Thyroid gland (tissue), 4 donors: ENCODE results near the gene SART1. TPM values are rescaled to one million over a fixed set of nuclear protein-coding genes. Genes with fewer than 3 reads are reported as not detected.
"Not testable (repeated sequence)": the region's sequence is repeated elsewhere in the genome, so short reads cannot be mapped to it uniquely, and the experiment has no call there.

Source experiments
- DNase-seq, 2 donors: peaks; one replicate each; pipeline ENCODE4 v3.0.0-alpha.2; 2019
- H3K27ac ChIP-seq, 3 donors: fragments of 200-600 bp; sonication (generic); 1 replicate in 2 of 3; 2 replicates in 1 of 3; pipeline ENCODE4 v1.5.1; 2016 to 2019; ENCODE audit warnings: mild to moderate bottlenecking in 1 of 3, moderate library complexity in 1 of 3
- H3K27me3 ChIP-seq: fragments of 200-600 bp; sonication (generic); one replicate; pipeline ENCODE4 v1.5.1; 2019
- H3K36me3 ChIP-seq, 2 donors: fragments of 200-600 bp; sonication (generic); one replicate each; pipeline ENCODE4 v1.5.1; 2016 to 2019
- H3K4me1 ChIP-seq, 2 donors: fragments of 200-600 bp; sonication (generic); one replicate each; pipeline ENCODE4 v1.5.1; 2017 to 2019
- H3K4me3 ChIP-seq, 3 donors: fragments of 200-600 bp; sonication (generic); replicated peaks in 1 of 3; 1 replicate in 2 of 3; 2 replicates in 1 of 3; pipeline ENCODE4 v1.5.1; 2016; ENCODE audit warnings: mild to moderate bottlenecking in 1 of 3
- H3K9me3 ChIP-seq: fragments of 200-600 bp; sonication (generic); one replicate; pipeline ENCODE4 v1.5.1; 2017
- CTCF ChIP-seq, 6 experiments: fragments of 200-600 bp in 3 of 6; fragments of 450-650 bp in 3 of 6; sonication (generic) in 3 of 6; IDR thresholded peaks; one replicate each; pipeline ENCODE4 v1.5.1; 2016 to 2019; ENCODE audit warnings: antibody characterized with exemption in 6 of 6, mild to moderate bottlenecking in 2 of 6, inconsistent platforms in 1 of 6, moderate library complexity in 1 of 6
- POLR2A ChIP-seq, 2 donors: fragments of 450-650 bp; IDR thresholded peaks; one replicate each; pipeline ENCODE4 v1.6.1; 2017; ENCODE audit warnings: antibody characterized with exemption in 2 of 2, mild to moderate bottlenecking in 2 of 2, moderate library complexity in 1 of 2
- WGBS, 2 donors: methylation state at CpG; one replicate each; pipeline ENCODE4 v1.1.5; 2017; 5-methylcytosine and 5-hydroxymethylcytosine counted together
- intact Hi-C: fragments of 100-400 bp; cut with DNase I; formaldehyde crosslinking; loops from one replicate; pipeline ENCODE4 v1.15.1; 2023
- total RNA-seq, 4 donors: library from RNA; depleted of rRNA; stranded (reverse); fragments of >200 nt; gene quantifications; one replicate each; pipeline ENCODE4 v1.2.3, GENCODE V29; 2016

SART1 gene
- total RNA-seq, 4 donors from 2014 or later = 22.2 to 46.1 (median 24.2) TPM

- intact Hi-C loops = no loop called here
- 20 to 27% methylated on average over 34 to 39 of the region's 46 CpGs for WGBS, 2 donors
- H3K36me3 ChIP-seq = no peaks in the 10 kb centered on the region
- peaks cover 0 to 9% of the 10 kb centered on the region in 2 donors for H3K4me1 ChIP-seq
- no peaks in the 10 kb centered on the region for H3K27me3 ChIP-seq
- no peak overlapping the region for H3K27ac ChIP-seq
- TF ChIP-seq POLR2A (IDR thresholded peaks at IDR 0.05) = no peak
- peak; percentile 84 to 99 (median 96) for TF ChIP-seq CTCF (IDR thresholded peaks at IDR 0.05)
- no peaks in the 10 kb centered on the region for H3K9me3 ChIP-seq
- peak; percentile 69 to 75 for DNase-seq
- H3K4me3 ChIP-seq = no peak overlapping the region
Observed at GRCh38 chr11:66022401-66023185, 61.1 kb downstream of the SART1 start.

- DNase-seq, H3K36me3 ChIP-seq, intact Hi-C loops, H3K27me3 ChIP-seq, H3K9me3 ChIP-seq, H3K4me1 ChIP-seq, H3K4me3 ChIP-seq, H3K27ac ChIP-seq: not testable (repeated sequence)
- 60 to 73% methylated on average over 5 of the region's 5 CpGs for WGBS, 2 donors
Observed at GRCh38 chr11:66023186-66023440, 61.6 kb downstream of the SART1 start.

GRCh38 chr11:66026017-66026529, 64.5 kb downstream of the SART1 start, which contains the start of gene CATSPER1:
Gene CATSPER1, minus strand, starts transcription at chr11:66026479. Its CDS starts 100 bp downstream, at chr11:66026379.
- no peaks in the 10 kb centered on the region for H3K36me3 ChIP-seq
- H3K4me3 ChIP-seq = no peak within 1 kb of the TSS
- 90 to 93% methylated on average over 18 of the region's 18 CpGs for WGBS, 2 donors
- TF ChIP-seq POLR2A (IDR thresholded peaks at IDR 0.05) = no peak
- TF ChIP-seq CTCF (IDR thresholded peaks at IDR 0.05) = no peak
- no peaks in the 10 kb centered on the region for H3K27me3 ChIP-seq
- intact Hi-C loops = no loop called here
- no peak within 1 kb of the TSS for H3K27ac ChIP-seq
- DNase-seq = no peak
- no peaks in the 10 kb centered on the region for H3K9me3 ChIP-seq
- peaks cover 0 to 9% of the 10 kb centered on the region in 2 donors for H3K4me1 ChIP-seq

Other genes with a start within 250 kb of the SART1 start
- 100 to 1,000 TPM in 1 of 4 donors, 10 to 100 TPM in 3; 78.5 to 114 (median 81.1) TPM for gene KAT5, start 249.5 kb upstream of the SART1 start, total RNA-seq
- 100 to 1,000 TPM in 3 of 4 donors, 10 to 100 TPM in 1; 48.8 to 135 (median 118) TPM for gene RNASEH2C, start 240.9 kb upstream of the SART1 start, total RNA-seq
- 10 to 100 TPM; 21.8 to 43.2 (median 25.3) TPM for gene AP5B1, start 180.8 kb upstream of the SART1 start, total RNA-seq
- 1 to 10 TPM; 1.1 to 6.6 (median 5.2) TPM for gene OVOL1, start 174.7 kb upstream of the SART1 start, total RNA-seq
- under 1 TPM in 1 of 4 donors, not detected in 3; 0.45 TPM for gene SNX32, start 127.8 kb upstream of the SART1 start, total RNA-seq
- 100 to 1,000 TPM; 330 to 581 (median 494) TPM for gene CFL1, start 103.6 kb upstream of the SART1 start, total RNA-seq
- gene MUS81, start 101.3 kb upstream of the SART1 start, total RNA-seq = 10 to 100 TPM; 31.8 to 61.9 (median 42.5) TPM
- gene EFEMP2, start 88.9 kb upstream of the SART1 start, total RNA-seq = 100 to 1,000 TPM in 2 of 4 donors, 10 to 100 TPM in 2; 70.7 to 125 (median 91.4) TPM
- gene CTSW, start 81.9 kb upstream of the SART1 start, total RNA-seq = 1 to 10 TPM in 3 of 4 donors, under 1 TPM in 1; 0.67 to 7.6 (median 2.7) TPM
- 100 to 1,000 TPM in 2 of 4 donors, 10 to 100 TPM in 2; 65.9 to 128 (median 109) TPM for gene FIBP, start 73.3 kb upstream of the SART1 start, total RNA-seq
- gene CCDC85B, start 71.1 kb upstream of the SART1 start, total RNA-seq = 10 to 100 TPM; 29.8 to 73.8 (median 42.9) TPM
- 1 to 10 TPM in 3 of 4 donors, under 1 TPM in 1; 0.33 to 1.6 (median 1.5) TPM for gene FOSL1, start 61.3 kb upstream of the SART1 start, total RNA-seq
- 10 to 100 TPM; 17.7 to 27.1 (median 20.9) TPM for gene C11orf68, start 42.7 kb upstream of the SART1 start, total RNA-seq
- 100 to 1,000 TPM in 3 of 4 donors, 10 to 100 TPM in 1; 82.0 to 184 (median 132) TPM for gene DRAP1, start 42.3 kb upstream of the SART1 start, total RNA-seq
- gene TSGA10IP, start 16.3 kb upstream of the SART1 start, total RNA-seq = under 1 TPM in 1 of 4 donors, not detected in 3; 0.33 TPM
- 10 to 100 TPM; 25.3 to 39.4 (median 28.3) TPM for gene EIF1AD, start 40.4 kb downstream of the SART1 start, total RNA-seq
- gene BANF1, start 40.8 kb downstream of the SART1 start, total RNA-seq = 10 to 100 TPM; 66.9 to 86.7 (median 78.3) TPM
- 10 to 100 TPM in 3 of 4 donors, 1 to 10 TPM in 1; 7.1 to 53.1 (median 30.6) TPM for gene CST6, start 50.3 kb downstream of the SART1 start, total RNA-seq
- not detected for gene CATSPER1, start 64.7 kb downstream of the SART1 start, total RNA-seq
- gene GAL3ST3, start 87.4 kb downstream of the SART1 start, total RNA-seq = 100 to 1,000 TPM in 2 of 4 donors, 10 to 100 TPM in 2; 49.2 to 154 (median 118) TPM
- gene SF3B2, start 90.6 kb downstream of the SART1 start, total RNA-seq = 100 to 1,000 TPM; 149 to 231 (median 158) TPM
- gene PACS1, start 108.5 kb downstream of the SART1 start, total RNA-seq = 10 to 100 TPM; 39.6 to 67.7 (median 59.7) TPM